Panc1 (cell line): Measurements from ENCODE around the gene LRRC45. TPM values are rescaled to one million over a fixed set of nuclear protein-coding genes. Genes with fewer than 3 reads are reported as not detected.

Experiments used
- ATAC-seq: fragments of 200-7000 bp; cut with Tn5 transposase; 2 replicates; pipeline ENCODE4 v1.9.1; 2020; ENCODE audit warnings: mild to moderate bottlenecking, moderate library complexity
- BruUV-seq: library from RNA; stranded (reverse); fragments of 400-500 nt; replicated peaks from 2 replicates; lab custom pipeline; 2021; lab: Mats Ljungman, UMichigan
- CTCF ChIA-PET: fragments of 300-600 bp; sonication (Branson Sonifier 250); formaldehyde crosslinking; loops from one replicate; lab custom pipeline; 2022; ENCODE audit warnings: antibody characterized with exemption; lab: Charles Lee
- POLR2A ChIA-PET: fragments of 300-600 bp; sonication (Branson Sonifier 250); formaldehyde crosslinking; loops from one replicate; lab custom pipeline; 2022; ENCODE audit warnings: antibody characterized with exemption; lab: Charles Lee
- DNase-seq: peaks from one replicate; pipeline ENCODE4 v3.0.0-alpha.2; 2010; ENCODE audit warnings: low read depth, low spot score
- H3K27ac ChIP-seq: 2 replicates; pipeline ENCODE4 v1.5.1; 2011; ENCODE audit warnings: mild to moderate bottlenecking, low read length, inconsistent platforms
- H3K27me3 ChIP-seq: fragments of 200-500 bp; sonication (Bioruptor generic); 2 replicates; pipeline ENCODE4 v1.6.0; 2014; ENCODE audit warnings: low read length, inconsistent platforms; ENCODE audit not compliant: control insufficient read depth, insufficient read depth
- H3K36me3 ChIP-seq: fragments of 200-500 bp; sonication (Bioruptor generic); 2 replicates; pipeline ENCODE4 v1.5.1; 2014; ENCODE audit warnings: inconsistent platforms, mild to moderate bottlenecking, low read length, moderate library complexity; ENCODE audit not compliant: control insufficient read depth, insufficient read depth
- H3K4me1 ChIP-seq: 2 replicates; pipeline ENCODE4 v1.5.1; 2011; ENCODE audit warnings: inconsistent platforms, mild to moderate bottlenecking, low read length, moderate library complexity; ENCODE audit not compliant: control insufficient read depth, insufficient read depth
- H3K4me3 ChIP-seq, 2 experiments: 2 replicates each; pipeline ENCODE4 v1.5.1; 2011 to 2012; ENCODE audit warnings: low read depth in 2 of 2, low read length in 2 of 2, mild to moderate bottlenecking in 2 of 2, inconsistent platforms in 1 of 2, moderate library complexity in 1 of 2
- H3K9me3 ChIP-seq: fragments of 200-500 bp; sonication (Bioruptor generic); 2 replicates; pipeline ENCODE4 v1.5.1; 2014; ENCODE audit warnings: low read depth, mild to moderate bottlenecking, inconsistent platforms, low read length, moderate library complexity; ENCODE audit not compliant: control insufficient read depth, insufficient read depth
- POLR2AphosphoS5 ChIP-seq: IDR thresholded peaks from 2 replicates; pipeline ENCODE4 v1.6.1; 2012; ENCODE audit warnings: mild to moderate bottlenecking, low read depth, low read length, moderate library complexity
- REST ChIP-seq, 2 experiments: IDR thresholded peaks; 2 replicates each; pipeline ENCODE4 v1.6.1; 2011 to 2012; ENCODE audit warnings: low read depth in 2 of 2, control low read depth in 1 of 2, low read length in 1 of 2, mild to moderate bottlenecking in 1 of 2, moderate library complexity in 1 of 2; ENCODE audit not compliant: insufficient read depth in 1 of 2
- SIN3A ChIP-seq: IDR thresholded peaks from 2 replicates; pipeline ENCODE4 v1.6.1; 2012; ENCODE audit warnings: low read depth, mild to moderate bottlenecking, low read length, moderate library complexity, borderline replicate concordance; ENCODE audit not compliant: insufficient read depth
- TCF7L2 ChIP-seq: IDR thresholded peaks from 2 replicates; pipeline ENCODE4 v1.6.1; 2011; ENCODE audit warnings: mild to moderate bottlenecking, low read depth, low read length, inconsistent platforms
- in situ Hi-C: cut with HindIII; loops from 2 replicates; pipeline ENCODE4 v1.10.0; 2016; ENCODE audit warnings: low sequenced_read_pairs, low pct_unique_long_range_greater_than_20kb
- intact Hi-C: fragments of 100-400 bp; cut with micrococcal nuclease; formaldehyde crosslinking; loops from one replicate; pipeline ENCODE4 v1.10.0; 2022; ENCODE audit not compliant: unreplicated experiment
- total RNA-seq: library from RNA; stranded (reverse); gene quantifications from one replicate; pipeline ENCODE4 v1.2.1, GENCODE V29; 2021; ENCODE audit not compliant: unreplicated experiment
- TF ChIP-seq, protein P1 (sequence below): fragments of 450-650 bp; IDR thresholded peaks from 2 replicates; pipeline ENCODE4 v1.5.1; 2017; ENCODE audit warnings: mild to moderate bottlenecking

The LRRC45 gene
- total RNA-seq, 1 experiment from 2014 or later: 29.9 TPM

DNA sequence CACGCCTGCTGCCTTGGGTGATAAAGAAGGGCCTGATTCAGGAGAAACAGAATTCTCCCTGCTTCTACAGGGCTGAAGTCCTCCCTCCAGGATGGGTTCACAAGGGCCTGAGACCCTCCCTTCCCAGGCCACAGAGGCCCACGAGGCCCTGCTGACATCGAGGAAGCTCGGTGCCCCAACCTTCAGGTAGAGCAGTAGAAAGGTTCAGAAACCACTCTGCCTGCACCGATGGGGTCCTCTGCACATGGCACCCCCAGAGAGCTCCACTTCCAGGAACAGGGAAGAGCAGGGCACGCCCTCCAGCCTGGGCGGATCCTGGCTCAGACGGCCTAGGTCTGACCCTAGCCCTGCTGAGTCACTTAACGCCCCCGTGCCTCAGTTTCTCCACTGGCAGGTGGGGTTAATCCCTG, 1.2 kb upstream of the LRRC45 start:
- in situ Hi-C loops (no loop called here), intact Hi-C loops (loop anchor here (2.0 to 10.0 kb wide), 2 partner anchors 59 to 157 kb away; partner anchors contain the start of gene P4HB)
- no TSS peak for BruUV-seq
- Histone ChIP-seq H3K4me3 (peak overlapping the region; percentile 58 to 74), H3K4me1 (peaks cover 38% of the 10 kb centered on the region), H3K27me3 (no peaks in the 10 kb centered on the region), H3K27ac (peak overlapping the region; percentile 63), H3K36me3 (no peaks in the 10 kb centered on the region; the same call in 1 of the 2 replicates), H3K9me3 (no peaks in the 10 kb centered on the region)
- POLR2A ChIA-PET: no interaction called here
- ATAC-seq: no peak
- CTCF ChIA-PET: interaction anchor here (0.6 to 5.3 kb wide), 3 partner anchors 9 to 61 kb away, joined by 3 to 37 read pairs (median 5); partner anchors contain the start of gene NOTUM
- DNase-seq: no peak
- TF ChIP-seq TCF7L2 (no peak), SIN3A (0 out of 2 replicates have a peak, but pooled peaks have one; percentile 16)

- DNase-seq (no peak), ATAC-seq (peak; percentile 76)
- in situ Hi-C loops: no loop called here
- no peaks in the 10 kb centered on the region for H3K27me3 ChIP-seq
- H3K27ac ChIP-seq: peak within 1 kb of the TSS; percentile 74
- ChIA-PET POLR2A (no interaction called here), CTCF (interaction anchor here (0.5 to 5.3 kb wide), 6 partner anchors 8 to 103 kb away, joined by 3 to 37 read pairs (median 4); partner anchors contain the start of genes DCXR and NOTUM)
- peaks cover 38% of the 10 kb centered on the region for H3K4me1 ChIP-seq
- intact Hi-C loops: loop anchor here (10.0 kb wide), 1 partner anchor 158 kb away; the partner anchor contains the start of gene P4HB
- TSS peak; percentile 91 for BruUV-seq
- TF ChIP-seq REST (IDR thresholded peaks at IDR 0.05; ENCODE audit: insufficient read depth in 1 of 2, low read depth in 2 of 2, low read length in 1 of 2): 0 out of 4 replicates have a peak, but pooled peaks of 1 of the 2 experiments have one; percentile 24
- TF ChIP-seq TCF7L2: no peak
- TF ChIP-seq SIN3A: peak; percentile 78; the same call in 1 of the 2 replicates
- peak; percentile 51; the same call in 1 of the 2 replicates for TF ChIP-seq POLR2AphosphoS5
- TF ChIP-seq, protein P1, sequence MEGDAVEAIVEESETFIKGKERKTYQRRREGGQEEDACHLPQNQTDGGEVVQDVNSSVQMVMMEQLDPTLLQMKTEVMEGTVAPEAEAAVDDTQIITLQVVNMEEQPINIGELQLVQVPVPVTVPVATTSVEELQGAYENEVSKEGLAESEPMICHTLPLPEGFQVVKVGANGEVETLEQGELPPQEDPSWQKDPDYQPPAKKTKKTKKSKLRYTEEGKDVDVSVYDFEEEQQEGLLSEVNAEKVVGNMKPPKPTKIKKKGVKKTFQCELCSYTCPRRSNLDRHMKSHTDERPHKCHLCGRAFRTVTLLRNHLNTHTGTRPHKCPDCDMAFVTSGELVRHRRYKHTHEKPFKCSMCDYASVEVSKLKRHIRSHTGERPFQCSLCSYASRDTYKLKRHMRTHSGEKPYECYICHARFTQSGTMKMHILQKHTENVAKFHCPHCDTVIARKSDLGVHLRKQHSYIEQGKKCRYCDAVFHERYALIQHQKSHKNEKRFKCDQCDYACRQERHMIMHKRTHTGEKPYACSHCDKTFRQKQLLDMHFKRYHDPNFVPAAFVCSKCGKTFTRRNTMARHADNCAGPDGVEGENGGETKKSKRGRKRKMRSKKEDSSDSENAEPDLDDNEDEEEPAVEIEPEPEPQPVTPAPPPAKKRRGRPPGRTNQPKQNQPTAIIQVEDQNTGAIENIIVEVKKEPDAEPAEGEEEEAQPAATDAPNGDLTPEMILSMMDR: no peak
- H3K9me3 ChIP-seq: no peaks in the 10 kb centered on the region
- no peaks in the 10 kb centered on the region; the same call in 1 of the 2 replicates for H3K36me3 ChIP-seq
- H3K4me3 ChIP-seq: peak within 1 kb of the TSS; percentile 65 to 84
Observed at GRCh38 chr17:82022310-82022980, 660 bp upstream of the LRRC45 start, which contains the start of gene CENPX. TSS of gene CENPX (minus strand) at chr17:82022878. CDS start at chr17:82022861, 17 bp downstream.
